ENCODE measurements around the gene CCDC77.

CCDC77 gene

GRCh38 chr12:455821-456220 lies 54.4 kb downstream of the CCDC77 start:
- H3K9ac ChIP-seq (ENCODE audit: low read length) = no peak overlapping the region
- no peak overlapping the region for H3K27ac ChIP-seq (ENCODE audit: low read depth, low read length)
- H3K27me3 ChIP-seq (ENCODE audit: control insufficient read depth in 1 of 2, insufficient read depth in 2 of 2, low read length in 2 of 2) = peaks cover 25 to 35% of the 10 kb centered on the region in 2 donors
- H3K4me3 ChIP-seq (ENCODE audit: low read depth in 1 of 2, low read length in 2 of 2) = no peak overlapping the region
- no peaks in the 10 kb centered on the region for H3K9me3 ChIP-seq (ENCODE audit: low read length)
- peaks cover 7% of the 10 kb centered on the region for H3K4me1 ChIP-seq (ENCODE audit: insufficient read depth, low read length)
- H3K36me3 ChIP-seq (ENCODE audit: insufficient read depth, low read length) = no peaks in the 10 kb centered on the region

GRCh38 chr12:457676-458075 lies 56.2 kb downstream of the CCDC77 start:
- no peak overlapping the region for H3K27ac ChIP-seq (ENCODE audit: low read depth, low read length)
- H3K4me3 ChIP-seq (ENCODE audit: low read depth in 1 of 2, low read length in 2 of 2) = no peak overlapping the region
- H3K4me1 ChIP-seq (ENCODE audit: insufficient read depth, low read length) = peaks cover 7% of the 10 kb centered on the region
- H3K27me3 ChIP-seq (ENCODE audit: control insufficient read depth in 1 of 2, insufficient read depth in 2 of 2, low read length in 2 of 2) = peaks cover 29 to 34% of the 10 kb centered on the region in 2 donors
- no peak overlapping the region for H3K9ac ChIP-seq (ENCODE audit: low read length)
- H3K36me3 ChIP-seq (ENCODE audit: insufficient read depth, low read length) = no peaks in the 10 kb centered on the region
- no peaks in the 10 kb centered on the region for H3K9me3 ChIP-seq (ENCODE audit: low read length)

DNA sequence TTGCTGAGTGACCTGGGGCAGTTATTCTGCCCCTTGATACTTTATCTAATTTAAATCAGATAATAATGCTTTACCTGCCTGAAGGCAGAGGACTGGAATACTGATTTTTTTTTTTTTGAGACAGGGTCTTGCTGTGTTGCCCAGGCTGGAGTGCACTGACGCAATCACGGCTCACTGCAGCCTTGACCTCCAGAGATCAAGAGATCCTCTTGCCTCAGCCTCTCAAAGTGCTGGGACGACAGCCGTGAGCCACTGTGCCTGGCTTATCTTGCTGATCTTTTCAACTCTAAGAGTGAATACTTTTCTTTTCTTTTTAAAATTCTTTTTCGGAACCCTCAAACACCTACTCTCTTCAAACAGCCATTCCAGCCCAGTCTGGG lies 57.6 kb downstream of the CCDC77 start:
- Histone ChIP-seq H3K4me3 (ENCODE audit: low read depth in 1 of 2, low read length in 2 of 2) (peak overlapping the region in 1 of 2 donors; percentile 48), H3K36me3 (ENCODE audit: insufficient read depth, low read length) (no peaks in the 10 kb centered on the region), H3K4me1 (ENCODE audit: insufficient read depth, low read length) (peaks cover 7% of the 10 kb centered on the region), H3K27ac (ENCODE audit: low read depth, low read length) (no peak overlapping the region), H3K9ac (ENCODE audit: low read length) (no peak overlapping the region), H3K9me3 (ENCODE audit: low read length) (no peaks in the 10 kb centered on the region), H3K27me3 (ENCODE audit: control insufficient read depth in 1 of 2, insufficient read depth in 2 of 2, low read length in 2 of 2) (peaks cover 32 to 34% of the 10 kb centered on the region in 2 donors)

DNA sequence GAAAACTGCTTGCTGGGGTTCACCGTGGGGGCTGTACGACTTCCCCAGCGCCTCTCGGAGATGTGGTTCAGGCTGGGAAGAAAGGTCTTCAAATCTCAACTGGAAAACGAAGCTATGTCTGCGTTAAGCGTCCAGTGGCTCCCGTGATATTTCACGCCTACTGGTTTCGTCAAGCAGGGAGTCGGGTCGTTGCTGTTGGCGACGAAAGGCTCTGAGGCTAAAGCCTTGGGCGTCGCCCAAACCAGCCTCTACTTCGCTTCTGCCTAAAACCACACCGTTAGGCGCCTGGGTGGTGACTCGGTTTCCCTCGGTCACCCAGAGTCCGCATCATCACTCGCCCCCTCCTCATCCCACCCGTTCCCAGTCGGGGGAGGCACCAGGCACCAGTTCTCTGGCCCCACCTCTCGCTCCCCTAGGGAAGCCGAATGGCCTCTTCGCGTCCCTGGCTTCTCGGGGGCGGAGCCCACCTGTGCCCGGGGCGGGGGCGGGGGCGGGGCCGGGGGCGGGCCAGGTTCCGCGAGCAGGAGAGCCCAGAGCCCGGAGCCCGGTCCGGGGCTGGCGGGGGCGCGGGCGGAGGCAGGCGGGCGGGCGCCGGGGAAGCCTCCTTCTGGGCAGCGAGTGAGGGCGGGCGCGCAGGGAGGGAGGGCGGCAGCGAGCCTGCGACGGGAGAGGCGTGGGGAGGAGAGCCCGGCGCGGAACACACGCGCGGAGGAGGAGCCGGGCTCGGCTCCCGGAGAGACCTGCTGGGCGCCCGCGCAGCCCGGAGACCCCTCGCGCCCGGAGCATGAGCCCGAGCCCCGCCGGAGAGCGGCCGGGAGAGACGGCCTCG lies 58.2 kb downstream of the CCDC77 start, which contains the start of gene B4GALNT3:
B4GALNT3 (plus strand) TSS at position 510 of the 829 bp plus-strand sequence. CDS start 438 bp downstream, outside the sequence.
- H3K36me3 ChIP-seq (ENCODE audit: insufficient read depth, low read length) = no peaks in the 10 kb centered on the region
- H3K9me3 ChIP-seq (ENCODE audit: low read length) = no peaks in the 10 kb centered on the region
- peaks cover 7% of the 10 kb centered on the region for H3K4me1 ChIP-seq (ENCODE audit: insufficient read depth, low read length)
- H3K9ac ChIP-seq (ENCODE audit: low read length) = no peak within 1 kb of the TSS
- H3K4me3 ChIP-seq (ENCODE audit: low read depth in 1 of 2, low read length in 2 of 2) = peak within 1 kb of the TSS; percentile 48 to 54
- peaks cover 32 to 34% of the 10 kb centered on the region in 2 donors for H3K27me3 ChIP-seq (ENCODE audit: control insufficient read depth in 1 of 2, insufficient read depth in 2 of 2, low read length in 2 of 2)
- H3K27ac ChIP-seq (ENCODE audit: low read depth, low read length) = no peak within 1 kb of the TSS

GRCh38 chr12:460261-461230 lies 59.1 kb downstream of the CCDC77 start:
- no peak overlapping the region for H3K9ac ChIP-seq (ENCODE audit: low read length)
- no peak overlapping the region for H3K27ac ChIP-seq (ENCODE audit: low read depth, low read length)
- H3K4me1 ChIP-seq (ENCODE audit: insufficient read depth, low read length) = peaks cover 7% of the 10 kb centered on the region
- no peaks in the 10 kb centered on the region for H3K36me3 ChIP-seq (ENCODE audit: insufficient read depth, low read length)
- peaks cover 31% of the 10 kb centered on the region in 2 donors for H3K27me3 ChIP-seq (ENCODE audit: control insufficient read depth in 1 of 2, insufficient read depth in 2 of 2, low read length in 2 of 2)
- peak overlapping the region in 1 of 2 donors; percentile 27 for H3K4me3 ChIP-seq (ENCODE audit: low read depth in 1 of 2, low read length in 2 of 2)
- H3K9me3 ChIP-seq (ENCODE audit: low read length) = no peaks in the 10 kb centered on the region

GRCh38 chr12:461425-461824 lies 60.0 kb downstream of the CCDC77 start:
- Histone ChIP-seq H3K36me3 (ENCODE audit: insufficient read depth, low read length) (no peaks in the 10 kb centered on the region), H3K27ac (ENCODE audit: low read depth, low read length) (no peak overlapping the region), H3K4me1 (ENCODE audit: insufficient read depth, low read length) (peaks cover 7% of the 10 kb centered on the region), H3K4me3 (ENCODE audit: low read depth in 1 of 2, low read length in 2 of 2) (no peak overlapping the region), H3K27me3 (ENCODE audit: control insufficient read depth in 1 of 2, insufficient read depth in 2 of 2, low read length in 2 of 2) (peaks cover 25 to 30% of the 10 kb centered on the region in 2 donors), H3K9me3 (ENCODE audit: low read length) (no peaks in the 10 kb centered on the region), H3K9ac (ENCODE audit: low read length) (no peak overlapping the region)

- H3K27me3 ChIP-seq (ENCODE audit: control insufficient read depth in 1 of 2, insufficient read depth in 2 of 2, low read length in 2 of 2) = peaks cover 18 to 25% of the 10 kb centered on the region in 2 donors
- no peak overlapping the region for H3K4me3 ChIP-seq (ENCODE audit: low read depth in 1 of 2, low read length in 2 of 2)
- no peaks in the 10 kb centered on the region for H3K9me3 ChIP-seq (ENCODE audit: low read length)
- no peak overlapping the region for H3K9ac ChIP-seq (ENCODE audit: low read length)
- no peak overlapping the region for H3K27ac ChIP-seq (ENCODE audit: low read depth, low read length)
- peaks cover 7% of the 10 kb centered on the region for H3K4me1 ChIP-seq (ENCODE audit: insufficient read depth, low read length)
- no peaks in the 10 kb centered on the region for H3K36me3 ChIP-seq (ENCODE audit: insufficient read depth, low read length)
Measured at GRCh38 chr12:462936-463705, 61.7 kb downstream of the CCDC77 start.

- Histone ChIP-seq H3K36me3 (ENCODE audit: insufficient read depth, low read length) (no peaks in the 10 kb centered on the region), H3K27me3 (ENCODE audit: control insufficient read depth in 1 of 2, insufficient read depth in 2 of 2, low read length in 2 of 2) (peaks cover 6 to 10% of the 10 kb centered on the region in 2 donors), H3K27ac (ENCODE audit: low read depth, low read length) (no peak overlapping the region), H3K4me1 (ENCODE audit: insufficient read depth, low read length) (no peaks in the 10 kb centered on the region), H3K4me3 (ENCODE audit: low read depth in 1 of 2, low read length in 2 of 2) (no peak overlapping the region), H3K9me3 (ENCODE audit: low read length) (no peaks in the 10 kb centered on the region), H3K9ac (ENCODE audit: low read length) (no peak overlapping the region)
Measured at GRCh38 chr12:464484-465267, 63.2 kb downstream of the CCDC77 start.

DNA sequence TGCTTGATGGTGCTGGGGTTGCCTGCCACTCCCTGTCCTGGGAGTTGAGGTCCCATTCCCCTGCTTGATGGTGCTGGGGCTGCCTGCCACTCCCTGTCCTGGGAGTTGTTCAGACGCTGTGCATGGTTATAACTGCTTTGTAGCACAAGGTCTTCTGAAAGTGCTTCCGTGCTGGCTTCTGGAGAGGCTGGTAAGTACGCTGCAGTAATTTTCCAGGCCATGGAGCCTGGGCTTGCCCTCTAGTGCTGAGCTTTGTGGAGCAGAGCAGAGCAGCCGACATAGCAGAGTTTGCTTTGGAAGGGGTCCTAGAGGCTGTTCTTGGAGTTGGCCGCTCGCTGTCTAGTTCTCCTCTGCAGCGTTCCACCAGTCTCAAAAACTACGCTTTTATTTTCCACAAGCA lies 64.6 kb downstream of the CCDC77 start:
- Histone ChIP-seq H3K9ac (ENCODE audit: low read length) (no peak overlapping the region), H3K27me3 (ENCODE audit: control insufficient read depth in 1 of 2, insufficient read depth in 2 of 2, low read length in 2 of 2) (peaks cover 2 to 6% of the 10 kb centered on the region in 2 donors), H3K4me1 (ENCODE audit: insufficient read depth, low read length) (no peaks in the 10 kb centered on the region), H3K4me3 (ENCODE audit: low read depth in 1 of 2, low read length in 2 of 2) (no peak overlapping the region), H3K27ac (ENCODE audit: low read depth, low read length) (no peak overlapping the region), H3K36me3 (ENCODE audit: insufficient read depth, low read length) (no peaks in the 10 kb centered on the region), H3K9me3 (ENCODE audit: low read length) (no peaks in the 10 kb centered on the region)

- H3K4me3 ChIP-seq (ENCODE audit: low read depth in 1 of 2, low read length in 2 of 2) = no peak overlapping the region
- no peaks in the 10 kb centered on the region for H3K9me3 ChIP-seq (ENCODE audit: low read length)
- no peaks in the 10 kb centered on the region for H3K36me3 ChIP-seq (ENCODE audit: insufficient read depth, low read length)
- H3K27me3 ChIP-seq (ENCODE audit: control insufficient read depth in 1 of 2, insufficient read depth in 2 of 2, low read length in 2 of 2) = peaks cover 0 to 6% of the 10 kb centered on the region in 2 donors
- no peak overlapping the region for H3K9ac ChIP-seq (ENCODE audit: low read length)
- H3K27ac ChIP-seq (ENCODE audit: low read depth, low read length) = no peak overlapping the region
- H3K4me1 ChIP-seq (ENCODE audit: insufficient read depth, low read length) = no peaks in the 10 kb centered on the region
Measured at GRCh38 chr12:466762-467161, 65.3 kb downstream of the CCDC77 start.

All from muscle layer of colon (tissue), 2 donors.